ENCODE results near the gene TMUB1. TPM values are rescaled to one million over a fixed set of nuclear protein-coding genes. Genes with fewer than 3 reads are reported as not detected.
A peak's percentile ranks its signal among the peaks of the same experiment; 100 is the strongest.

Gene TMUB1
- total and polyA plus RNA-seq, 4 donors: 32.8 to 104 (median 46.6) TPM

GRCh38 chr7:151060416-151061212, 22.7 kb downstream of the TMUB1 start:
- H3K4me3 ChIP-seq: peak overlapping the region; percentile 63
- DNase-seq: peak in 2 of 3 donors; percentile 30 to 39
- H3K9ac ChIP-seq (ENCODE audit: insufficient read depth in 1 of 2, low read length in 2 of 2): peak overlapping the region in 1 of 2 donors; percentile 34
- peaks cover 12 to 44% (median 26%) of the 10 kb centered on the region in 5 donors for H3K4me1 ChIP-seq (ENCODE audit: control insufficient read depth in 5 of 5, insufficient read depth in 5 of 5, low read length in 5 of 5)
- H3K9me3 ChIP-seq (ENCODE audit: control insufficient read depth in 4 of 4, insufficient read depth in 3 of 4, low read length in 3 of 4): no peaks in the 10 kb centered on the region
- TF ChIP-seq CTCF (IDR thresholded peaks at IDR 0.05; ENCODE audit: control extremely low read depth, extremely low read depth): no peak
- 14 to 22% methylated on average over 21 of the region's 21 CpGs for WGBS, 2 donors
- no peaks in the 10 kb centered on the region for H3K27me3 ChIP-seq (ENCODE audit: control insufficient read depth in 3 of 3, insufficient read depth in 3 of 3, low read length in 2 of 3)
- peaks cover 0 to 18% (median 10%) of the 10 kb centered on the region in 4 donors for H3K36me3 ChIP-seq (ENCODE audit: control insufficient read depth in 4 of 4, insufficient read depth in 4 of 4, low read length in 4 of 4)
- H3K27ac ChIP-seq (ENCODE audit: low read depth in 1 of 2, low read length in 1 of 2): peak overlapping the region; percentile 37 to 96
- no peak for ATAC-seq (ENCODE audit: insufficient read depth, low FRiP score)

GRCh38 chr7:151060113-151060415, 23.2 kb downstream of the TMUB1 start:
- DNase-seq (no peak), ATAC-seq (ENCODE audit: insufficient read depth, low FRiP score) (no peak)
- peak overlapping the region; percentile 37 to 96 for H3K27ac ChIP-seq (ENCODE audit: low read depth in 1 of 2, low read length in 1 of 2)
- peak overlapping the region in 1 of 2 donors; percentile 34 for H3K9ac ChIP-seq (ENCODE audit: insufficient read depth in 1 of 2, low read length in 2 of 2)
- no peaks in the 10 kb centered on the region for H3K9me3 ChIP-seq (ENCODE audit: control insufficient read depth in 4 of 4, insufficient read depth in 3 of 4, low read length in 3 of 4)
- peaks cover 12 to 44% (median 26%) of the 10 kb centered on the region in 5 donors for H3K4me1 ChIP-seq (ENCODE audit: control insufficient read depth in 5 of 5, insufficient read depth in 5 of 5, low read length in 5 of 5)
- TF ChIP-seq CTCF (IDR thresholded peaks at IDR 0.05; ENCODE audit: control extremely low read depth, extremely low read depth): no peak
- peak overlapping the region; percentile 63 for H3K4me3 ChIP-seq
- 2% methylated on average over 13 to 17 of the region's 17 CpGs for WGBS, 2 donors
- no peaks in the 10 kb centered on the region for H3K27me3 ChIP-seq (ENCODE audit: control insufficient read depth in 3 of 3, insufficient read depth in 3 of 3, low read length in 2 of 3)
- H3K36me3 ChIP-seq (ENCODE audit: control insufficient read depth in 4 of 4, insufficient read depth in 4 of 4, low read length in 4 of 4): peaks cover 0 to 12% (median 7%) of the 10 kb centered on the region in 4 donors

DNA sequence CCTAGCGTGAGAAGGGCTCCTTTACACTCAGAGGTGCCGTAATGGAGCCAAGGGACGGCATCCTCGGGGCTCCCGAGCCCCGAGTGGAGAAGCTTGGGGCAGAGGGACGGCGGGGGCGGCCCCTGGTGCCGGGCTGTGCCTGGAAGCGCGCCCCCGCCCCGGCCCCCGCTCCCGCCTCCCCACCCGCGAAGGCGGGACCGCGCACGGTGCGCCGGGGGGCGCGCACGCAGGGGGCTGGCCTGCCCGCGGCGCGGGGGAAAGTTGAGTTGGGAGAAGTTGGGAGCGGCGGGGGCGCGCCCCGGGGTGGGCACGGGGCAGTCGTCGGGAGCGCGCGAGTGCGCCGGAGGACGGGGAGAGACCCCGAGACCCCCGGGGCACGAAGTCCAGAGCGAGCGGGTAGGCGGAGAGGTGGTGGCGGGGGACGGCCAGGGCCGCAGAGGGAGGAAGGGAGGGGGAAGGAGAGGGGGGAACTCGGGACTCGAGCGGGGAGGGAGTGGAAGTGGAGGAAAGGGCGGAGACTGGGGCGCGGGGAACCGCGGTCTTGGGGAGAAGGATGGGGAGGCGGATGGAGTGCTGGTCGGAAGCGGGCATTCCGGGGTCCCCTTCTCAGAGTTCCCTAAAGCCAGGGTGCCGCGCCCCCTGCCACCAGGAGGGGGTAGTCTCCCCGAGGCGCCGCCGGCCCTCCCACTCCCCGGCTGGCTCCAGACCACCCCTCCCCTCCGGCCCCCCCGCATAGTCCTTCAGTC, 23.8 kb downstream of the TMUB1 start, which contains the start of gene SLC4A2:
Gene SLC4A2, plus strand, starts transcription at position 223 of the 746 bp plus-strand sequence. CDS start 2,399 bp downstream, outside the sequence.
- 1% methylated on average over 44 to 75 of the region's 75 CpGs for WGBS, 2 donors
- peaks cover 12 to 44% (median 26%) of the 10 kb centered on the region in 5 donors for H3K4me1 ChIP-seq (ENCODE audit: control insufficient read depth in 5 of 5, insufficient read depth in 5 of 5, low read length in 5 of 5)
- no peaks in the 10 kb centered on the region for H3K9me3 ChIP-seq (ENCODE audit: control insufficient read depth in 4 of 4, insufficient read depth in 3 of 4, low read length in 3 of 4)
- peak within 1 kb of the TSS; percentile 96 for H3K27ac ChIP-seq (ENCODE audit: low read depth in 1 of 2, low read length in 1 of 2)
- DNase-seq (peak; percentile 86 to 92 (median 88)), ATAC-seq (ENCODE audit: insufficient read depth, low FRiP score) (peak; percentile 55)
- H3K27me3 ChIP-seq (ENCODE audit: control insufficient read depth in 3 of 3, insufficient read depth in 3 of 3, low read length in 2 of 3): no peaks in the 10 kb centered on the region
- no peak for TF ChIP-seq CTCF (IDR thresholded peaks at IDR 0.05; ENCODE audit: control extremely low read depth, extremely low read depth)
- H3K9ac ChIP-seq (ENCODE audit: insufficient read depth in 1 of 2, low read length in 2 of 2): peak within 1 kb of the TSS; percentile 42 to 93
- H3K4me3 ChIP-seq: peak within 1 kb of the TSS; percentile 63
- H3K36me3 ChIP-seq (ENCODE audit: control insufficient read depth in 4 of 4, insufficient read depth in 4 of 4, low read length in 4 of 4): peaks cover 0 to 7% (median 3%) of the 10 kb centered on the region in 4 donors

Measured in lung (tissue), 12 donors.